ENCODE data around the gene RNF215. TPM values are rescaled to one million over a fixed set of nuclear protein-coding genes. Genes with fewer than 3 reads are reported as not detected.

The RNF215 gene
- total RNA-seq, 1 donor from 2014 or later: 12.5 TPM

DNA sequence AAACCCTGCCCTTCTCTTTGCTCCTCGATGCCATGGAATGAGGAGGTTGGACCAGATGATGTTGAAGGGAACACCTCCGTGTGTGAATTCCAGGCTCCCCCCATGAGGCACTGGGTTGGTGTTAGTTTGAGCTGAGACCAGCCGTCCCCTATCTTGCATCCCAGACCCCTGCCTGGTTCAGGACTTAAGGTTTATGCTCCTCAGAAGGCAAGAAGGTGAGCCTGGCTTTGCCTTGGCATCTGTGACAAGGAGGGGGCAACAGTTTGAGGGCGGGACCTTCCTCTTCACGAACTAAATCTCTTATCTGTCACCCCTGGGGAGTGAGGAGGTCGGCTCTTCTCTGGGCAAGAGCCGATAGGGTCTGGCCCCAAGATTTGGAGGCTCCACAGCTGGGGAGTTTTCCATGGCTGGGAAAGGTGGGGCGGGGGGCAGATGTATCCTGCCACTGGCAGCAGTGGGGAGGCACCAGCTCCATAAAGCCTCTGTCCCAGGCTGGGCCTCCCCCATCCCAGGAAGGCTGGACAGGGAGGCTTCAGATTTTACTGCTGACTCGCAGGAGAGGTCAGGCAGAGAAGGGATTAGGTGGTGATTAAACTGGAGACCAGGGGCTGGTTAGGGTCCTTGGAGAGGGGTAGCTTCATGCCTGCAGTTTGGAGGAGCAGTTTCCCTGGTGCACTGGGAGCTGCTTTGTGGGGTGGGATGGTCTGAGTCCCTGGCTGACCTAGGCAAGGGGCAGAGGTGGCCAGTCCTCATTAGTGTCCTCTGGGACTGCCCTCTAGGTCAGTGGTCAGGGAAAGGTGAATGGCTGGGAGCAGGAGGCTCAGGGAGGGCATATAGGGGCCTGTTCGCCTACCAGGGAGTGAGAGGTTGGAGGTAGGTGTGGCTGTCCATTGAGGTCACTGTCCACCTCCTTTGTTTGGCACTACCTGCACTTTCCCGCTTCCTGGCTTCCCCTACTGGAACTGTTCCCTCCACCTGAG, 10.7 kb upstream of the RNF215 start:
- no peak for DNase-seq (ENCODE audit: low read depth in 2 of 2)

DNA sequence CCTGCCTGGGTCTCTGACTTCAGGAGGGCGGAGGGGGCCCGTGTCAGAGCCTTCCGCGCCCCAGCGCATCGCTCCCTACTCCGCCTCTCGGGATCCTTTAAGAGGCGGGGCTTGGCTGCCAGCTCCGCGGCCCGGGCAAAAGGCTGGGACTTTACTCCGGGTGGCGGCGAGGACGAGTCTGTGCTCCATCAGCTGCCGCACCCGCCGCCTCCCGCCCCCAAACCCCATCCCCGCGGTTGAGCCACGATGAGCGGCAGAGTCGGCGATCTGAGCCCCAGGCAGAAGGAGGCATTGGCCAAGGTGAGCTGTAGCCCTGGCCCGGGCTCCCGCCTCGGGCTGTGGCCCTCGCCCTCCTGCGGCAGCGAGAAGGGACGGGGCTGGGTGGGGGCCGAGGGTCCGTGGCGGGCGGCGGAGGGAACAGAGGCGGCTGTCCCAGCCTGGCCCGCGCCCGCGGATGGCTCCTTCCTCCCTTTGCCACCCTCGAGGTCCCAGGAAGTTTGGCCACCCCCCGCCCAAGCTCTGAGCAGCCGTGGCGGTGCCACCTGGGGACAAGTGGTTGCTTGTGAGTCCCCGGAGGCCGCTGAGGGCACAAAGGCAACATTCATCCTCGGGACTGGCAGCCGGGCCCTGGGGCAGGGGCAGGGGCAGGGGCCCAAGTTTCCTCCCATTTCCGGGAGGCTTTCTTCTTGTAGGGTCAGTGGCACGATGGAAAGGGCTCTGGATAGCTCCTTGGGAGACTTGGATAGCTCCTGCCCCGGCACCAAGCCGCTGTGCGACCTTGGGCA, 9.9 kb upstream of the RNF215 start, which contains the start of gene SEC14L2:
Gene SEC14L2, plus strand, starts transcription at position 148 of the 785 bp plus-strand sequence. Its CDS starts 99 bp downstream, at position 247.
- DNase-seq (ENCODE audit: low read depth in 2 of 2): peak; percentile 14 to 61

DNA sequence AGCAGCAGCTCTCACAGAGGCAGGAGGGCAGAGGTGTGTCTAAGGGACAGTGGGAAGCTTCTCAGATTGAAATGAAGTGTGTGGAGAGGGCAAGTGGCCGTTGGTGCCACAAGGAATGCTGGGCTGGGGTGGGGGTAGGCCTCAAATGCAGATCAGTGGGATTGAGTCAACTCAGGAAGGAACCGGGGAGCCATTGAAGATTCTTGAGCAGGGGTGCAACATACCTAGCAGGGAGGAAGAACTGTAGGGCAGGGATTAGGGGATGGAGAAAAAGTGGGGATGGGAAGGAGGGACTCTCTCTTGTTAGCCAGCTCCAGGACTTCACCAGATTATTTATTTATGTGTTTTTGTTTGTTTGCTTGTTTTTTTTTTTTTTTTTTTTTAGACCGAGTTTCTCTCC, 6.7 kb upstream of the RNF215 start:
- no peak for DNase-seq (ENCODE audit: low read depth in 2 of 2)

DNA sequence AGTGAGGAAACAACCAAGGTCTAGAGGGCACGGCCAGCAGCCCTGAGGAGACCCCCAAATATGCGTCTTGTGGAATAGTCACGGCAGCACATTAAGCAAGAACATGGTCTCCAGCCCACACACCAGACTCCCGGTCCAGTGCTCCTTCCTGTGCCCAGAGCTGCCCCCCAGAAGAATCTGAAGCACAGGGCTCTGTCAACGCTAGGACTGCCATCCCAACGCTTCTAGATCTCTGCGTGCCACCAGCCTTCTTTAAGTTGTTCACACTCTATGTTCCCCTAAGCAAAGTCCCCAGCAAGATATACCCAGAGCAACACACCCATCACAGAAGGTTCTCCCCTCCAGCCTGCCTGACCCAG, 6.1 kb upstream of the RNF215 start:
- no peak for DNase-seq (ENCODE audit: low read depth in 2 of 2)

DNA sequence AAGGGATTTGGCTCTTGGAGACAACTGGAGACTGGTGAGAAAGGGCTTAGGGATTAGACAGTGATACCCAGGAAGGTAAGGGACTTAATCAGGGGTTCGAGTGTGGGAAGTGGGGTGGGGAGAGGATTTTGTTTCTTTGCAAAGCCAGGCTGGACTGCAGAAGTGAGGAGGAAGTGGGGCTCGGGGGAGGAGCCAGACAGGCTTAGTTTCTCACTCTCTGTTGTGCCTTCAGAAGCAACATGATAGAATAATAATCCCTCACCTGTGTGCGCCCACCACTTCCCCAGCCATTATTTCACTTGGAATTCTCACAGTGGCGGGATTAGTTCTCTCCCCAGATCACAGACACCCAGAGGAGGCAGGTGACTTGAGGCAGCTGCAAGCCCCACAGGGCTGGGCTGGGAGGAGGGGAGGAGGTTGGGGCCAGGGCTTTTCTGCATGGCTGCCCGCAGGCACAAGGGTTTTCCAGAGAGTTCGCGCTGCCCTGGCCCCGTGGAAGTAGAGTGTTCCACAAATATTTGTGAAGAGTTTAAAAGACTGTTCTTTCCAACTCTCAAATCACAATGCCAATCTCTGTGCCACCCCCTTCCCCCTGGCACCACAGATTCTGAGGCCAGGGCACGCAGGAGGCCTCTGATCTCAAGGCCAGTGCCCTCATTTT, 5.6 kb upstream of the RNF215 start:
- no peak for DNase-seq (ENCODE audit: low read depth in 2 of 2)

DNA sequence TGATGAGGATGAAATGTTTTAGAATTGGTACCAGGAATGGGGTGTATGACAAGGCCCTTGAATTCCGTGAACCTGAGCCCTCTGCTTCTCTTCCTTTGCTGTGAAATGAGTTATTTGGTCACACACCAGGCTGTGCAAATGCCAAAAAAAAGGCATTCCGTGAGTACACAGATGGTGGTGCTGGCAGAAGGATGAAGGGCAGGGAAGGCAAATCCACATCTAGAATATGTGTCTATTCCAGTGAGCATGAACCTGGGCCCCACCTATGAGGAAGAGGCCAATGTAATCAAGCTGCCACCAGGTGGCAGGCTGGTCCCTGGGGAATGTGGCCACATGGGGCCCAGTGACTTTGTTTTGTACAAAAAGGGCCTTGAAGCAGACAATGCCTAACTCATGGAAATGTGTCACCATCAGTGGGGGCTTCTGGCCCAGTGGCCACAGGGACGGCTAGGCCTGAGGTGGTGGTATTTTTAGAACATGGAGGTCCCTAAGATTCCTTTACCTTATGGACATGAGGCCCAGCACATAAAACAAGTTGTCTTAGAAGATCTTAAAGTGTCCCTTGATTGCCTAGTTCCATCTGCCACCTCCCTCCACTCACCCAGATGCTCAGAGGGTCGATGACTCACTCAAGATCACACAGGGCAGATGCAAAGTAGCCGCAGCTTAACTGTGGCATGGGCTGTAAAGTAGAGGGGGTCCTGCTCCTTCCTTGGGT, 3.9 kb upstream of the RNF215 start:
- peak; percentile 84 to 87 for DNase-seq (ENCODE audit: low read depth in 2 of 2)

DNA sequence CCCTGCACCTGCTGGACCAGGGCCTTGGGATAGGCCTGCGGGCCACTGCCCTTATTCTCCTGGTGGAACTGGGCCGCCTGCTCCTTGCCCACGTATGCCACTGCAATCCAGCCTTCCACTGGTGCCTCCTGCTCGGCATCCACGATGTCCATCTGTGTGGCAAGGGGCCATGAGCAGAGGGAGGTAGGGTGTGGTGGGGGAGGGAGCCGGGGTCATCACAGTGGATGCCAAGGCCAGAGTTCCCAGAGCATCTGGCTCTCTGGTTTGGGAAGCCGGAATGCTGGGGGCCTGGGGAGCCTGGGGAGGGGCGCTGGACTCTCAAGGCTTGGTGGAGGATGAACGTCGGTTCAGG, 627 bp downstream of the RNF215 start:
- DNase-seq (ENCODE audit: low read depth in 2 of 2): no peak

DNA sequence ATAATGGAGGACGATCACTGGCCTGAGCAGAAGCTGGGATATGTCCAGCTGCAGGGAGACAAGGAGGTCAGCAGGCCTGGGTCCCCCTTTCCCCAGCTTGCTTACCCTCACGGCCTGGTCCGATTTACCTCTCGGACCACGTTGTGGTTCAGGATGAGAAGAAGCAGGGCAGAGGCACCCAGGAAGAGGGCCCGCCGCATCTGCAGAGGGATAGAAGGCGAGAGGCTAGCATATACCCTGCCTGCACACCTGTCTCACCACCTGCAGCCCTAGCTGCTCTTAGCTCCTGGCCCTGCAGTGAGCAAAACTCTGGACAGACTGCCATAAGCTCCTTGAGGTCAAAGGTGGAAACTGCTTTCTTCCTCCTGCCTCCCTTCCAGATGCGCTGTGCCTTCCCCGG, 1.3 kb downstream of the RNF215 start:
- no peak for DNase-seq (ENCODE audit: low read depth in 2 of 2)

DNA sequence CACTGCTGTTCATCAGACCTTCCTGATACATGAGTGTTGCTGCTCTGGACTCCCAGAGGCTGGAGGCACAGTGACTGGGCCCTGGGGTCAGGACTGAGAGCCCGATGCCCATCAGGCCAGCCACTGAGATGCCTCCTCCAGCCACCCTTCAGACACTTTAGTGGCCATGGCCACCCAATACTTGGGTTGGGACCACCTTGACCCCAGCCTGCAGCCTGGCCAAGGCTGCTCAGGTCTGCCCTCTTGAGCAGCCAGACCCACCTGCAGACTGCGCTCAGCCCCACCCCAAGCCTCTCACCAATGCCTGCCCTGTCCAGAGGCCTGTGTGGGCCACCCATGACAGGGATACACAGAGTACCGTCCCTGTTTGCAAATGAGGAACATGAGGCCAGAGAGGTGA, 4.2 kb downstream of the RNF215 start:
- DNase-seq (ENCODE audit: low read depth in 2 of 2): no peak

DNA sequence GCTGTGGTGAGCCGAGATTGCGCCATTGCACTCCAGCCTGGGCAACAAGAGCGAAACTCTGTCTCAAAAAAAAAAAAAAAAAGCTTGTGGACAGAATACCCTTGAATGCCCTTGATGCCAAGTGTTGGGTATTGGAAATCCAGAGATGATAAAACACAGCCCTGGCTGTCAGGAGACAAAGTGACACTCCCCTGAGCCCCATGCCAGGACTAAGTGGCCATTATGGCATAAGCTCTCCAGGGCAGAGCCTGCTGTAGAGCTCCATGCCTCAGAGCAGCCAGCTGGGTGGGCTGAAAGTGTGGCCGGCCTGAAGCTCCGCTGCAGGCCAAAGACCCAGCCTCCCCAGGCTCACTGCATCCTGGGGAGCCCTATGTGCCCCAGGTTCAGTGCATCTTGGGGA, 4.9 kb downstream of the RNF215 start:
- DNase-seq (ENCODE audit: low read depth in 2 of 2): no peak

DNA sequence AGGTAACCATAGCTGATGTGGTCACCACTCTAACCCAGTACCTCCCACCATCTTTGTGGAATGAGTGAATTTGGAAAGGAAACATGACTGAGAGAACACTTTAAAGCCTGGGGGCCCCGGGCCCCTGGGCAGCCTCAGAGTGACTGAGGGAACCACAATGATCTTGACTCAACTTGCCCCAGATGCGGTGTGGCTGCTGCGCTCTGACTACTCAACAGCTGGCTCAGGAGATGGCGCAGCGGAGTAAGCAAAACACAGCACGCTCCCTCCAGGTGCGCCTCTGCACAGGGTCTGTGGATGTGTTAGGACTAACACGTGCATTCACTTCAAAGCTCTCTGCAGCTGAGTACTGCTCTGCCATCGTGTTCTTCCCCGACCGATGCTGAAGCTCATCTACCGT, 5.9 kb downstream of the RNF215 start:
- no peak for DNase-seq (ENCODE audit: low read depth in 2 of 2)

DNA sequence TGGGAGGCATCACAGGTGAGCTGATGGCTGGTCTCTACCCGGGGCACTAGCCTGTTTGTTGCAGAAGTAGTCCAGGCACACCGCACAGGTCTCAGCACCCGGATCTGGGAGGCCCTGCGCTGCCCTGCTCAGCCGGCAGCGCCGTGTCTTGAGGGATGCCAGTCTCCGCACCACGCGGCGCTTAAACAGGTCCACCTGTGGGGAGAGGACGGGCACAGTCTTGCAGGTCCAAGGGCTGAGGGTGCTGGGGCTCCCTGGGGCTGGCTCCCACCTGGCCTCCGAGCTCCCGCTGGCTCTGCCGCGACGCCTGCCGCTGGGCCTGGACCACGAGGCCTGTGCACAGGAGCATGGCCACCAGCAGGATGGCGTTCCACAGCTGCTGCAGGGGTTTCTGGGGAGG, 7.2 kb downstream of the RNF215 start:
- DNase-seq (ENCODE audit: low read depth in 2 of 2): no peak

DNA sequence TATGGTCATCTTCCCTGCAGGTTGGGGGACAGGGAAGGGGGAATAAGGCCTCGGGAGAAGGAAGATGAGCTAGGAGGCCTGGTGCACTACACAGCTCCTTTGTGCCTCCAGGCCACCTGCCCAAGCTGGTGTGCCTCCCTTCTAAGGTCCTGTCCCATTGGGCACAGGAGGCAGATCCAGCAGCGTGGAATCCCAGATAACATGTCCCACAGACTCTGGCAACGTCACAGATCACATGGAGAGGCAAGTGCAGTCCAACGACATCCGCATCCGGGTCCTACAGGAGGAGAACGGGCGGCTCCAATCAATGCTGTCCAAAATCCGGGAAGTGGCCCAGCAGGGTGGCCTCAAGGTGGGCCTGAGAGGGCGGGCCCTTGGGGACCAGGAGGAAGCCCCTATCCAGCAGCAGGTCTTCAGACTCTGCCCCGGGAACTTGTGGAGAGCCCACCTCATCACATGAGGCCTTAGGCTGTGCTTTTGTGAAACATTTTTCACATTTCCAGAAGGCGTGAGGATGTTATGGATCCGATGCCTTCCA, 11.8 kb downstream of the RNF215 start:
- DNase-seq (ENCODE audit: low read depth in 2 of 2): no peak

DNA sequence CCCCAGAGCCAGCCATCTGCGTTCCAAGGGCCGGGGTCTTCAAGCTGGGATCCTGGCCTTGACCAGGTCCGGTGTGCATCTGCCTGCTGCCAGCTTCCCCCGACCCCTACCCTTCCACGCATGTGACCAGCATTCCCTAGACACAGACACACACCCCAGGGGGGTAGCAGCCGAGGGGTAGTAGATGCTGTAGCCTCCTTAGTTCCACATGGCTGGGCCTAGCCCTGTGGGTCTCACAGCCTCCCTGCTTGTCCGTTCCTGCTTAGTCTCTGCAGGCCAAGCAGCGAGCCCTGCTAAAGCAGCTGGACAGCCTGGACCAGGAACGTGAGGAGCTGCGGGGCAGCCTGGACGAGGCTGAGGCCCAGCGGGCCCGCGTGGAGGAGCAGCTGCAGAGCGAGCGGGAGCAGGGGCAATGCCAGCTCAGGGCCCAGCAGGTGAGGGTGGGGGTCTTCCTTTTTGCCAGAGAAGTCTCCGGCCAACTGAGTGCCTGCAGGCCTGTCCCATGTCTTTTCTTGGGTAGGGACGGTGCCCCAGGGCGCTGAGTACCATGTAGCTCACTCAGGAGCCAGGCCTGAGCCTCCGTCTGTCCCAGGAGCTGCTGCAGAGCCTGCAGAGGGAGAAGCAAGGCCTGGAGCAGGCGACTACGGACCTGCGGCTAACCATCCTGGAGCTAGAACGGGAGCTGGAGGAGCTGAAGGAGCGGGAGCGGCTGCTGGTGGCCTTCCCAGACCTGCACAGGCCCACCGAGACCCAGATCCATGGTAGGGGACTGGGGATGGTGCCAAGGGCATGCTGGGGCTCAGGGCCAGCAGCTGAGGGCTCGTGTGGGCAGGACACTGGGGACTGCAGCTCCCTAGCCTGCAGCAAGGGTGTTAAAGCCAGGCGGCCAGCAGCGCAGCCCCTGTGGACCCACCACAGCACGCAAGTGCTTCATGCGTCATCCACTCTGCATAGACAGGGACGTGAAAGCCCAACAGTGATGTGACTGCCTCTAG, 13.6 kb downstream of the RNF215 start:
- DNase-seq (ENCODE audit: low read depth in 2 of 2): no peak

DNA sequence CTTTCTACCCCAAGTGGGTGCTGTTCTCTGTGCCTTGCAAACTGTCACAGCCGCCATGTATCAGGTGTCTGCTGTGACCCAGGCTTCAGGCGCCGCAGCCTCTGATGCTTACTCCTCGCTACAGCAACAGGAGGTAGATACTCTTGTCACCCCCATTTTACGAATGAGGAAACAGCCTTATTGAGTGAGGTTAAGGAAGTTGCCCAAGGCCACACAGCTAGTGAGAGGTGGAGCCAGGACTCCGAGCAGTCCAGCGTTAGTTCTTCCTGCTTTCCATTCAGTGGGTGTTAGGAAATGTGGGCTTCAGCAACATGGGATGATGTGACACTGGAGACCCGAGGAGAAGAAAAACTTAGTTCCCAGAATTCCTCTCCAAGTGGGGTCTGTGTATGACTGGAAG, 14.3 kb downstream of the RNF215 start:
- no peak for DNase-seq (ENCODE audit: low read depth in 2 of 2)

DNA sequence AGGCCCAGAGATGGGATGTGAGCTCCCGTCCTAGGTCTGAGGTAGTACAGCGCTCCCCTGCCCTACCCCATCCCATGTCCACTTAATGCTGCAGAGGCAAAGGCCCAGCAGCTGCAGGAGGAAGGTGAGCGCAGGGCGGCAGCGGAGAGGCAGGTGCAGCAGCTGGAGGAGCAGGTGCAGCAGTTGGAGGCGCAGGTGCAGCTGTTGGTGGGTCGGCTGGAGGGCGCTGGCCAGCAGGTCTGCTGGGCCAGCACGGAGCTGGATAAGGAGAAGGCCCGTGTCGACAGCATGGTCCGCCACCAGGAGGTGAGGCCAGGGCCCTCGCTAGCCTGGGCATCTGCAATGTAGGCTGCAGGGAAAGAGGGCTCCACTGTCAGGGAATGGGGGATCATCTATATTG, 15.2 kb downstream of the RNF215 start:
- DNase-seq (ENCODE audit: low read depth in 2 of 2): no peak

DNA sequence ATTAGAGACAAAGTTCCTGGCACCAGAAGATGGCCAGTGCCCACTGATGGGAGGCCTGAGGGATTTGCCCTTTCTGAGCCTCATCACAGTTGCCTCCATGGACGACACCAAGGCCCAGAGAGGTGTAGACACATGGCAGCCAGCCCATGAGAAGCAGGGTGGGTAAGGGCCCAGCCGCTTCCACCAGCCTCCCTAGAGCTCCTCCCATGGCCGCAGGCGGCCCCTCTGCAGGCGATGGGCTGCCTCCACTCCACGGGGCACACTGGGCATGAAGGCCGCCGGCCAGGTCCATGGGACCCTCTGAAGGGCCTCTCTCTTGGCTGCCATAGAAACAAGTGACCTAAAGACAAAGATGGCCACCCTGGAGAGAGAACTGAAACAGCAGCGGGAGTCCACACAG, 15.9 kb downstream of the RNF215 start:
- no peak for DNase-seq (ENCODE audit: low read depth in 2 of 2)

DNA sequence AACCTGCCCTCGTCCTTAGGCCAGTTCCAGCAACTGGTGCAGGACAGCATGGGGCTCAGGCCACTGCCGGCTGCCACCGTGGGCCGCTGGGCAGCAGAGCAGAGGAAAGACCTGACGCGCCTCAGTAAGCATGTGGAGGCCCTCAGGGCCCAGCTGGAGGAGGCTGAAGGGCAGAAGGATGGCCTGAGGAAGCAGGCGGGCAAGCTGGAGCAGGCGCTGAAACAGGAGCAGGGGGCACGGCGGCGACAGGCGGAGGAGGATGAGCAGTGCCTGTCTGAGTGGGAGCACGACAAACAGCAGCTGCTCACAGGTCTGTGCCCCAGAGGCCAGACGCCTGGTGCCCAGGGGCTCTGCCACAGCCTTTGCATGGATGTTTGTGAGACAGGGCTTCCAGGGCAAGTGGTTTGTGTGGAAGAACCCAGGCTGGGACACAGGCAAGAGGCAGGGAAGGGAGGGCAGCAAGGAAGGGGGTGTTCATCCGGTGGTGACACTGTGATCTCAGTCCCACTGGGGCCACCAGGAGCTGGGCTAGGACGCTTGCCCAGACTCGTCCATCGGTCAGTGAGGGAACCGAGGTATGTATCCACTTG, 16.5 kb downstream of the RNF215 start:
- DNase-seq (ENCODE audit: low read depth in 2 of 2): no peak

DNA sequence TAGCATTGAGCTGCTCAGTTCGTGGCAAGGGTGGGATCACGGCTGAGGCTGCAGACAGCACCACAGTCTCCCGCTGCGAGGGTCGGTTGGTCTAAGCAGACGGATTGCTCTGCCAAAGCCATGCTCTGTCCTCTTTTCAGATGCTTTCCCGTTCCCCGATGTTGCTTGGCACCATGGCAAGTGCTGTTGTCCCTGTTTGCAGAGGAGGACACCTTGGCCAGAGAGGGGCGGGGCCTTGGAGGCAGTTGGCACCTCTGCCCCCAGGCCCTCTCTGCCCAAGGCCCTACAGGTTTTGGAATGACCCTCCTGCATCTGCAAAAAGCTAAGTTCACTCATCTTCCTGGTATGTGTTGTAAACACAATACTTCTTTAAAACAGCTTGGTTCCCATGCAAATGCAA, 18.8 kb downstream of the RNF215 start:
- DNase-seq (ENCODE audit: low read depth in 2 of 2): no peak

DNA sequence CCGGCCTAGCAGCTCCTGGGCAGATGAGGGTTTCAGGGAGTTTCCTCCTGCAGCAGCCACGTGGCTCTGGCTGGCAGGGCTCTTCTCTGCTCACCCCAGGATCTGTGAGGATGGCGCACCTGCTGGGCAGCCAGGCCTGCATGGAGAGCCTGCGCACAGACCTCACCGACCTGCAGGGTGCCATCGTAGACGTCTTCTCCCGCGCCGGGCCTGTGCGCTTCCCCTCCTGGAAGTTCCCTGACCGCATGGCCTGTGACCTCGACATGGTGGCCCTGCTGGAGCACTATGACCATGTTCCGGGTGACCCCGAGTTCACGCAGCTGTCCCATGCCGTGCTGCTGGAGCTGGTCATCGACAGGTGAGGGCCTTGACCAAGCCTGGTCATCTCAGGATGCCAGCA, 21.3 kb downstream of the RNF215 start:
- DNase-seq (ENCODE audit: low read depth in 2 of 2): no peak
